H1 (cell line): ENCODE results near the gene FAT1. TPM values are rescaled to one million over a fixed set of nuclear protein-coding genes. Genes with fewer than 3 reads are reported as not detected.

Experiments
- CTCF ChIA-PET: fragments of 300-600 bp; sonication (Branson Sonifier 250); formaldehyde crosslinking; loops from one replicate; lab custom pipeline; 2021; ENCODE audit not compliant: partially characterized antibody; lab: Charles Lee
- POLR2A ChIA-PET: fragments of 300-600 bp; sonication (Branson Sonifier 250); formaldehyde crosslinking; loops from one replicate; lab custom pipeline; 2021; ENCODE audit warnings: inconsistent platforms; ENCODE audit not compliant: partially characterized antibody; lab: Charles Lee
- DNase-seq, 2 experiments: peaks; one replicate each; pipeline versions ENCODE4 v3.0.0 to v3.0.0-alpha.2; 2010 to 2022; ENCODE audit warnings: low spot score in 2 of 2, low read depth in 1 of 2, mixed read lengths in 1 of 2
- FAIRE-seq: peaks from 2 replicates; lab custom pipeline; 2011; peaks lifted over from hg19 to GRCh38; lab: Jason Lieb, UNC
- H2AFZ ChIP-seq: 2 replicates; pipeline ENCODE4 v1.8.1; 2012; ENCODE audit warnings: low read length, inconsistent platforms
- H2AK5ac ChIP-seq: 2 replicates; pipeline ENCODE4 v1.6.1; 2013; ENCODE audit warnings: low read depth, low read length
- H2BK120ac ChIP-seq: replicated peaks from 2 replicates; pipeline ENCODE3; 2013; ENCODE audit warnings: low read depth, low read length, inconsistent platforms
- H2BK12ac ChIP-seq: 2 replicates; pipeline ENCODE4 v1.6.1; 2013; ENCODE audit warnings: low read depth, low read length
- H2BK15ac ChIP-seq: 2 replicates; pipeline ENCODE4 v1.6.1; 2013; ENCODE audit warnings: low read length
- H2BK20ac ChIP-seq: 2 replicates; pipeline ENCODE4 v1.6.1; 2013; ENCODE audit warnings: low read length
- H2BK5ac ChIP-seq: 2 replicates; pipeline ENCODE4 v1.6.1; 2013; ENCODE audit warnings: low read depth, low read length
- H3K14ac ChIP-seq: 2 replicates; pipeline ENCODE4 v1.6.1; 2013; ENCODE audit warnings: inconsistent platforms; ENCODE audit not compliant: insufficient read length
- H3K18ac ChIP-seq: 2 replicates; pipeline ENCODE4 v1.6.1; 2013; ENCODE audit warnings: low read length; ENCODE audit errors: extremely low read depth
- H3K23ac ChIP-seq: 2 replicates; pipeline ENCODE4 v1.6.1; 2013; ENCODE audit warnings: inconsistent platforms; ENCODE audit not compliant: insufficient read length
- H3K23me2 ChIP-seq: 2 replicates; pipeline ENCODE4 v1.6.1; 2013; ENCODE audit warnings: low read depth, low read length
- H3K27ac ChIP-seq: 2 replicates; pipeline ENCODE4 v1.6.1; 2011; ENCODE audit warnings: low read depth, low read length, inconsistent platforms
- H3K27me3 ChIP-seq, 4 experiments: replicated peaks in 1 of 4; 1 replicate in 1 of 4; 2 replicates in 3 of 4; pipeline versions ENCODE4 v1.6.1 to v1.8.1; 2011 to 2013; ENCODE audit warnings: low read length in 3 of 4, mild to moderate bottlenecking in 3 of 4, inconsistent platforms in 2 of 4, mixed read lengths in 2 of 4, moderate library complexity in 1 of 4; ENCODE audit not compliant: control insufficient read depth in 3 of 4, insufficient read depth in 3 of 4; ENCODE audit errors: extremely low read depth in 1 of 4
- H3K36me3 ChIP-seq, 4 experiments: 2 replicates each; pipeline versions ENCODE4 v1.6.1 to v1.8.1; 2011 to 2013; ENCODE audit warnings: mild to moderate bottlenecking in 4 of 4, low read length in 3 of 4, moderate library complexity in 2 of 4, control low read depth in 1 of 4, inconsistent platforms in 1 of 4; ENCODE audit not compliant: insufficient read depth in 4 of 4, control insufficient read depth in 2 of 4
- H3K4ac ChIP-seq: replicated peaks from 2 replicates; pipeline ENCODE3; 2013; ENCODE audit warnings: low read length, low read depth, mixed read lengths, inconsistent platforms; ENCODE audit not compliant: insufficient read length
- H3K4me1 ChIP-seq, 4 experiments: replicated peaks in 1 of 4; 1 replicate in 1 of 4; 2 replicates in 3 of 4; pipeline versions ENCODE4 v1.6.1 to v1.8.1; 2011 to 2013; ENCODE audit warnings: low read length in 3 of 4, inconsistent platforms in 2 of 4, mixed read lengths in 1 of 4; ENCODE audit not compliant: insufficient read depth in 4 of 4, control insufficient read depth in 3 of 4
- H3K4me2 ChIP-seq, 2 experiments: 2 replicates each; pipeline versions ENCODE4 v1.6.1 to v1.8.1; 2011 to 2013; ENCODE audit warnings: low read depth in 2 of 2, low read length in 2 of 2, control low read depth in 1 of 2, inconsistent platforms in 1 of 2, mild to moderate bottlenecking in 1 of 2; ENCODE audit not compliant: insufficient read depth in 1 of 2
- H3K4me3 ChIP-seq, 4 experiments: fragments of 200-600, 300-600 bp in 1 of 4; sonication (generic), shearing (Covaris generic), sonication (Bioruptor Twin) in 1 of 4; 2 replicates each; pipeline versions ENCODE4 v1.5.1 to v1.8.1; 2011 to 2016; ENCODE audit warnings: low read length in 4 of 4, low read depth in 3 of 4, control low read depth in 2 of 4, inconsistent platforms in 2 of 4, mild to moderate bottlenecking in 2 of 4, mixed read lengths in 1 of 4, moderate library complexity in 1 of 4; ENCODE audit not compliant: insufficient read depth in 2 of 4; ENCODE audit errors: extremely low read depth in 1 of 4
- H3K56ac ChIP-seq: replicated peaks from 2 replicates; pipeline ENCODE3; 2013; ENCODE audit warnings: low read depth, mild to moderate bottlenecking, mixed read lengths, low read length, inconsistent platforms; ENCODE audit not compliant: insufficient read length
- H3K79me1 ChIP-seq: 2 replicates; pipeline ENCODE4 v1.6.1; 2013; ENCODE audit warnings: low read depth, low read length, control low read depth
- H3K79me2 ChIP-seq, 2 experiments: 2 replicates each; pipeline versions ENCODE4 v1.6.1 to v1.8.1; 2012 to 2013; ENCODE audit warnings: low read length in 2 of 2, mild to moderate bottlenecking in 2 of 2, inconsistent platforms in 1 of 2; ENCODE audit not compliant: insufficient read depth in 2 of 2, control insufficient read depth in 1 of 2
- H3K9ac ChIP-seq, 4 experiments: replicated peaks in 1 of 4; 1 replicate in 1 of 4; 2 replicates in 3 of 4; pipeline versions ENCODE4 v1.6.1 to v1.8.1; 2011 to 2013; ENCODE audit warnings: low read depth in 3 of 4, low read length in 3 of 4, control low read depth in 2 of 4, mild to moderate bottlenecking in 2 of 4, moderate library complexity in 2 of 4, inconsistent platforms in 1 of 4; ENCODE audit errors: extremely low read depth in 1 of 4
- H3K9me3 ChIP-seq, 2 experiments: 2 replicates each; pipeline versions ENCODE4 v1.6.1 to v1.8.1; 2012 to 2013; ENCODE audit warnings: mild to moderate bottlenecking in 2 of 2, moderate library complexity in 2 of 2, control low read depth in 1 of 2, inconsistent platforms in 1 of 2, low read depth in 1 of 2, low read length in 1 of 2, mixed read lengths in 1 of 2; ENCODE audit not compliant: insufficient read depth in 2 of 2
- H4K20me1 ChIP-seq, 2 experiments: replicated peaks in 1 of 2; 2 replicates each; pipeline versions ENCODE3 to v1.8.1; 2011 to 2013; ENCODE audit warnings: inconsistent platforms in 2 of 2, low read length in 2 of 2, mild to moderate bottlenecking in 1 of 2; ENCODE audit not compliant: insufficient read depth in 2 of 2, control insufficient read depth in 1 of 2
- H4K5ac ChIP-seq: 2 replicates; pipeline ENCODE4 v1.6.1; 2013; ENCODE audit warnings: low read length, low read depth, mixed read lengths, inconsistent platforms; ENCODE audit not compliant: insufficient read length
- H4K8ac ChIP-seq: 2 replicates; pipeline ENCODE4 v1.8.0; 2013; ENCODE audit warnings: mild to moderate bottlenecking, moderate library complexity, low read length, inconsistent platforms; ENCODE audit not compliant: insufficient read depth; ENCODE audit errors: extremely low read depth
- H4K91ac ChIP-seq: replicated peaks from 2 replicates; pipeline ENCODE3; 2013; ENCODE audit warnings: low read length, mixed read lengths, inconsistent platforms; ENCODE audit not compliant: insufficient read length
- ASH2L ChIP-seq: fragments of 200-600, 300-600 bp; sonication (generic); IDR thresholded peaks from one replicate; pipeline ENCODE4 v1.7.1; 2017; ENCODE audit warnings: low read length
- CBX5 ChIP-seq: fragments of 300-800, 300-1000 bp; sonication (generic); IDR thresholded peaks from 2 replicates; pipeline ENCODE4 v1.7.1; 2016; ENCODE audit warnings: antibody characterized with exemption, low read length, low read depth
- CBX8 ChIP-seq: fragments of 300-800, 300-1000 bp; sonication (generic); IDR thresholded peaks from 2 replicates; pipeline ENCODE4 v1.7.1; 2016; ENCODE audit warnings: low read depth, low read length, borderline replicate concordance
- EGR1 ChIP-seq: IDR thresholded peaks from 2 replicates; pipeline ENCODE4 v1.6.1; 2011; ENCODE audit warnings: low read depth, low read length, borderline replicate concordance
- EP300 ChIP-seq, 2 experiments: IDR thresholded peaks; 1 replicate in 1 of 2; 2 replicates in 1 of 2; pipeline ENCODE4 v1.6.1; 2011 to 2012; ENCODE audit warnings: low read depth in 2 of 2, low read length in 2 of 2, mild to moderate bottlenecking in 2 of 2, borderline replicate concordance in 1 of 2, inconsistent platforms in 1 of 2, moderate library complexity in 1 of 2
- KDM5A ChIP-seq: fragments of 200-600 bp; IDR thresholded peaks from 2 replicates; pipeline ENCODE4 v1.7.1; 2012; ENCODE audit warnings: mild to moderate bottlenecking, low read length, inconsistent platforms, mixed read lengths
- RAD21 ChIP-seq, 2 experiments: IDR thresholded peaks in 1 of 2; conservative IDR thresholded peaks in 1 of 2; 2 replicates each; pipeline ENCODE4 v1.6.1; 2011; ENCODE audit warnings: low read depth in 2 of 2, low read length in 2 of 2, improper control_type of control experiment in 1 of 2, inconsistent platforms in 1 of 2, mild to moderate bottlenecking in 1 of 2, moderate library complexity in 1 of 2
- RXRA ChIP-seq: IDR thresholded peaks from 2 replicates; pipeline ENCODE4 v1.6.1; 2011; ENCODE audit warnings: low read depth, mild to moderate bottlenecking, low read length, moderate library complexity; ENCODE audit not compliant: insufficient read depth
- SIX5 ChIP-seq: IDR thresholded peaks from 2 replicates; pipeline ENCODE4 v1.6.1; 2011; ENCODE audit warnings: mild to moderate bottlenecking, low read depth, low read length
- TEAD4 ChIP-seq: IDR thresholded peaks from 2 replicates; pipeline ENCODE4 v1.6.1; 2012; ENCODE audit warnings: low read depth, low read length, inconsistent platforms, mixed read lengths
- ZNF274 ChIP-seq: IDR thresholded peaks from 2 replicates; pipeline ENCODE4 v1.7.0; 2012; ENCODE audit warnings: low read length, borderline replicate concordance; ENCODE audit errors: extremely low read depth
- WGBS, 2 experiments: shearing (Covaris generic) in 1 of 2; methylation state at CpG; one replicate each; pipeline versions ENCODE4 v1.1.6 to v1.1.7; 2013 to 2015; ENCODE audit warnings: low lambda C conversion rate in 2 of 2, mixed read lengths in 2 of 2, inconsistent platforms in 1 of 2, low coverage in 1 of 2, missing lambda C conversion rate in 1 of 2; ENCODE audit not compliant: insufficient replicate concordance in 2 of 2, insufficient coverage in 1 of 2, insufficient read length in 1 of 2; ENCODE audit errors: extremely low coverage in 1 of 2, missing lambda C conversion rate in 1 of 2; 5-methylcytosine and 5-hydroxymethylcytosine counted together
- polyA plus RNA-seq, 7 experiments: library from polyadenylated mRNA; depleted of rRNA in 3 of 7; stranded (reverse) in 5 of 7; unstranded in 2 of 7; fragments of >200 nt in 5 of 7; fragments of 200-250 nt in 2 of 7; gene quantifications; 1 replicate in 5 of 7; 2 replicates in 1 of 7; 4 replicates in 1 of 7; pipeline versions ENCODE4 v1.2.1 to v1.2.3, GENCODE V29; 2011 to 2013; ENCODE audit warnings: missing spikeins in 2 of 7, mixed read lengths in 2 of 7
- total RNA-seq: library from RNA; stranded (reverse); fragmentation: NEBNext Ultra II Directional; extraction: Animal tissue kit (Norgen Biotek cat#: 25700); gene quantifications from 2 replicates; pipeline ENCODE4 v1.2.1, GENCODE V29; 2021

Gene FAT1
- total and polyA plus RNA-seq, 2 of the 8 experiments (the other 6 are each of a cell fraction or from before 2014, with no cell fraction given): 94.4 to 137 TPM

- DNase-seq: no peak
- CTCF ChIA-PET: interaction anchor here (1.1 to 2.0 kb wide), 6 partner anchors 11 to 298 kb away, joined by 3 to 7 read pairs (median 4); no protein-coding TSS in a partner anchor
Measured at GRCh38 chr4:186592966-186593586, 130.6 kb downstream of the FAT1 start.

More at GRCh38 chr4:186592966-186593586, 130.6 kb downstream of the FAT1 start:
- H3K23ac ChIP-seq: no peak overlapping the region
- WGBS, 2 experiments: 95% methylated on average over 13 of the region's 13 CpGs; no CpG with 5 or more reads in 1 of the 2 experiments
- H3K36me3 ChIP-seq: peaks cover 25 to 70% (median 51%) of the 10 kb centered on the region in 4 experiments
- no peak overlapping the region for H4K5ac ChIP-seq
- no peaks in the 10 kb centered on the region; a peak in 1 of 7 replicates for H3K4me1 ChIP-seq
- no peak overlapping the region for H3K56ac ChIP-seq
- no peak overlapping the region for H4K91ac ChIP-seq
- TF ChIP-seq TEAD4: no peak
- no peak for TF ChIP-seq RAD21 (IDR thresholded peaks at IDR 0.05 in 1 of 2, conservative IDR thresholded peaks at IDR 0.05 in 1 of 2; ENCODE audit: low read depth in 2 of 2, low read length in 2 of 2)
- TF ChIP-seq KDM5A: no peak
- no peak for TF ChIP-seq EGR1
- TF ChIP-seq ASH2L: no peak
- no peak for TF ChIP-seq RXRA
- no peak for TF ChIP-seq SIX5
- no peak for TF ChIP-seq CBX8
- TF ChIP-seq ZNF274: no peak
- no peak for TF ChIP-seq EP300 (IDR thresholded peaks at IDR 0.05; ENCODE audit: borderline replicate concordance in 1 of 2, low read depth in 2 of 2, low read length in 2 of 2)
- TF ChIP-seq CBX5: no peak
- TF ChIP-seq, all 59 proteins: peak for 0
- POLR2A ChIA-PET: interaction anchor here (0.6 to 1.2 kb wide), 2 partner anchors 130 to 230 kb away, joined by 3 read pairs; no protein-coding TSS in a partner anchor
- H3K27me3 ChIP-seq: no peaks in the 10 kb centered on the region
- H2BK12ac ChIP-seq: no peak overlapping the region
- no peak overlapping the region for H2AFZ ChIP-seq
- no peaks in the 10 kb centered on the region for H3K79me2 ChIP-seq
- H2BK20ac ChIP-seq: no peak overlapping the region
- H3K9ac ChIP-seq: no peak overlapping the region
- H4K8ac ChIP-seq: no peak overlapping the region; the same call in 1 of the 2 replicates
- H3K4ac ChIP-seq: no peak overlapping the region
- H3K79me1 ChIP-seq: no peaks in the 10 kb centered on the region
- no peaks in the 10 kb centered on the region for H3K23me2 ChIP-seq
- no peak overlapping the region for H2BK15ac ChIP-seq
- no peak overlapping the region for H3K27ac ChIP-seq
- H4K20me1 ChIP-seq: peaks cover 0 to 4% of the 10 kb centered on the region in 2 experiments
- no peak overlapping the region for H2BK5ac ChIP-seq
- no peak overlapping the region for H3K4me2 ChIP-seq
- no peaks in the 10 kb centered on the region; a peak in 1 of 4 replicates for H3K9me3 ChIP-seq
- no peak for FAIRE-seq
- H3K18ac ChIP-seq: no peak overlapping the region
- no peak overlapping the region for H3K14ac ChIP-seq
- no peak overlapping the region for H3K4me3 ChIP-seq
- H2BK120ac ChIP-seq: no peak overlapping the region
- no peak overlapping the region for H2AK5ac ChIP-seq
